PC-3 (cell line): ENCODE results near the gene NTN1. TPM values are rescaled to one million over a fixed set of nuclear protein-coding genes. Genes with fewer than 3 reads are reported as not detected.

Experiments
- ATAC-seq: fragments of 200-7000 bp; cut with Tn5 transposase; 2 replicates; pipeline ENCODE4 v1.9.1; 2020; ENCODE audit warnings: mild to moderate bottlenecking, moderate library complexity
- BruUV-seq: library from RNA; stranded (reverse); fragments of 400-500 nt; replicated peaks from 2 replicates; lab custom pipeline; 2021; lab: Mats Ljungman, UMichigan
- CTCF ChIA-PET: fragments of 300-600 bp; sonication (Branson Sonifier 250); formaldehyde crosslinking; loops from one replicate; lab custom pipeline; 2022; ENCODE audit warnings: antibody characterized with exemption; lab: Charles Lee
- POLR2A ChIA-PET: fragments of 300-600 bp; sonication (Branson Sonifier 250); formaldehyde crosslinking; loops from one replicate; lab custom pipeline; 2022; ENCODE audit warnings: antibody characterized with exemption; ENCODE audit not compliant: unreplicated experiment; lab: Charles Lee
- DNase-seq: peaks from one replicate; pipeline ENCODE4 v3.0.0-alpha.2; 2015
- H2AFZ ChIP-seq: fragments of 300-600 bp; sonication (generic); 2 replicates; pipeline ENCODE4 v1.6.0; 2016; ENCODE audit warnings: antibody characterized with exemption, low read length
- H3F3A ChIP-seq: fragments of 300-600 bp; sonication (generic); one replicate; pipeline ENCODE4 v1.6.0; 2017; ENCODE audit warnings: antibody characterized with exemption, low read length, control low read depth, mild to moderate bottlenecking; ENCODE audit not compliant: unreplicated experiment
- H3K27ac ChIP-seq: fragments of 300-600 bp; sonication (generic); 2 replicates; pipeline ENCODE4 v1.5.1; 2016; ENCODE audit warnings: mild to moderate bottlenecking, low read length
- H3K27me3 ChIP-seq: fragments of 300-600 bp; sonication (generic); 2 replicates; pipeline ENCODE4 v1.6.1; 2016; ENCODE audit warnings: low read length, mixed read lengths
- H3K36me3 ChIP-seq: fragments of 300-600 bp; sonication (generic); 2 replicates; pipeline ENCODE4 v1.6.1; 2016; ENCODE audit warnings: low read depth, mixed run types, low read length, mixed read lengths
- H3K4me1 ChIP-seq: fragments of 300-600 bp; sonication (generic); 2 replicates; pipeline ENCODE4 v1.5.1; 2016; ENCODE audit warnings: low read length; ENCODE audit not compliant: insufficient read depth
- H3K4me2 ChIP-seq: fragments of 300-600 bp; sonication (generic); 2 replicates; pipeline ENCODE4 v1.6.0; 2016; ENCODE audit warnings: low read length
- H3K4me3 ChIP-seq: fragments of 300-600 bp; sonication (generic); 2 replicates; pipeline ENCODE4 v1.5.1; 2016; ENCODE audit warnings: mild to moderate bottlenecking, low read length, mixed read lengths
- H3K79me2 ChIP-seq: fragments of 300-600 bp; sonication (generic); 2 replicates; pipeline ENCODE4 v1.6.1; 2017; ENCODE audit warnings: low read length, mixed read lengths
- H3K9ac ChIP-seq: fragments of 300-600 bp; sonication (generic); 2 replicates; pipeline ENCODE4 v1.6.0; 2016; ENCODE audit warnings: mild to moderate bottlenecking, low read length
- H3K9me2 ChIP-seq: fragments of 300-600 bp; sonication (generic); replicated peaks from 2 replicates; pipeline ENCODE4 v1.6.1; 2016; ENCODE audit warnings: mixed run types, low read length, mixed read lengths
- H3K9me3 ChIP-seq: fragments of 300-600 bp; sonication (generic); 2 replicates; pipeline ENCODE4 v1.6.1; 2016; ENCODE audit warnings: low read length, mixed read lengths
- H4K20me1 ChIP-seq: fragments of 300-600 bp; sonication (generic); 2 replicates; pipeline ENCODE4 v1.6.1; 2016; ENCODE audit warnings: low read length, mixed read lengths
- CTCF ChIP-seq: fragments of 300-600 bp; sonication (generic); conservative IDR thresholded peaks from 2 replicates; pipeline ENCODE4 v1.5.1; 2017; ENCODE audit warnings: antibody characterized with exemption, low read depth, mild to moderate bottlenecking, low read length
- EZH2 ChIP-seq: fragments of 300-600 bp; sonication (generic); IDR thresholded peaks from one replicate; pipeline ENCODE4 v1.6.1; 2017; ENCODE audit warnings: antibody characterized with exemption, mild to moderate bottlenecking, low read length; ENCODE audit not compliant: unreplicated experiment
- EZH2phosphoT487 ChIP-seq: fragments of 300-600 bp; sonication (generic); IDR thresholded peaks from 2 replicates; pipeline ENCODE4 v1.6.1; 2018; ENCODE audit warnings: mild to moderate bottlenecking, antibody characterized with exemption, low read length, borderline replicate concordance
- intact Hi-C: fragments of 100-400 bp; cut with micrococcal nuclease; formaldehyde crosslinking; loops from 2 replicates; pipeline ENCODE4 v1.9.0; 2023
- total RNA-seq: library from RNA; depleted of rRNA; stranded (reverse); fragments of >200 nt; gene quantifications from 2 replicates; pipeline ENCODE4 v1.2.3, GENCODE V29; 2014

The NTN1 gene
- total RNA-seq, 1 experiment from 2014 or later, result 0.22 TPM

DNA sequence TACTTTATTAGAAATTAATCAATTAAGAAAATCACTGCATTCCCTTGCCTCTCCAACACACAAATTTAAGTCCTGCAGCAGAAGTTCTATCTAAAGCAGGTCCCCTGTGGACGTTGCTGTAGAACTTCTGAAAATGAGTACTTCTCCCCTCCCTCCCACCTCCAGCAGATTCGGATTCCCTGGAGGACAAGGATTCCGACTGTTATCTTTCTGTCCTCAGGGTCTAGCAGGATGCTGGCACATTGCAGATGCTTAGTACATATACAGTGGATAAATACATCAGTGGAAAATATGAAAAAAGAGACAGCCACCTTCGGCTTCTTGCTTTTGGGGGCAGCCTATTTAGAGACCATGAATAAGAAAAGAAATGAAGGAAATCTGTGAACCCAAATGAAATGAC, 32.1 kb downstream of the NTN1 start:
- Histone ChIP-seq H3K36me3 (no peaks in the 10 kb centered on the region), H3K9me3 (no peaks in the 10 kb centered on the region), H3K27ac (no peak overlapping the region), H3K4me2 (no peak overlapping the region), H3F3A (no peaks in the 10 kb centered on the region), H3K9ac (no peak overlapping the region), H3K4me3 (no peak overlapping the region), H3K9me2 (no peaks in the 10 kb centered on the region), H3K27me3 (peaks cover 20% of the 10 kb centered on the region; the same call in 1 of the 2 replicates), H3K79me2 (no peaks in the 10 kb centered on the region), H2AFZ (no peak overlapping the region), H3K4me1 (peaks cover 8% of the 10 kb centered on the region), H4K20me1 (no peaks in the 10 kb centered on the region)
- DNase-seq (no peak), ATAC-seq (no peak)
- no peak for TF ChIP-seq EZH2
- no peak for TF ChIP-seq EZH2phosphoT487
- TF ChIP-seq CTCF, result no peak
- no TSS peak for BruUV-seq
- intact Hi-C loops, result no loop called here
- ChIA-PET POLR2A (no interaction called here), CTCF (no interaction called here)

GRCh38 chr17:9054126-9054975, 33.0 kb downstream of the NTN1 start:
- CTCF ChIA-PET, result no interaction called here
- intact Hi-C loops, result no loop called here
- no peak for ATAC-seq

More at GRCh38 chr17:9054126-9054975, 33.0 kb downstream of the NTN1 start:
- POLR2A ChIA-PET, result no interaction called here
- Histone ChIP-seq H3K27ac (no peak overlapping the region), H3K79me2 (no peaks in the 10 kb centered on the region), H2AFZ (no peak overlapping the region), H3K9ac (no peak overlapping the region), H4K20me1 (no peaks in the 10 kb centered on the region), H3K4me2 (no peak overlapping the region), H3F3A (no peaks in the 10 kb centered on the region), H3K9me3 (no peaks in the 10 kb centered on the region), H3K36me3 (no peaks in the 10 kb centered on the region), H3K4me1 (peaks cover 8% of the 10 kb centered on the region), H3K27me3 (peaks cover 28% of the 10 kb centered on the region; the same call in 1 of the 2 replicates), H3K9me2 (no peaks in the 10 kb centered on the region), H3K4me3 (no peak overlapping the region)
- DNase-seq, result no peak
- BruUV-seq, result no TSS peak
- TF ChIP-seq EZH2phosphoT487 (no peak), EZH2 (no peak), CTCF (no peak)
